Thyroid gland (tissue), 4 donors: ENCODE measurements around the gene TRAPPC1. TPM values are rescaled to one million over a fixed set of nuclear protein-coding genes. Genes with fewer than 3 reads are reported as not detected.
"Not testable (repeated sequence)": the region's sequence is repeated elsewhere in the genome, so short reads cannot be mapped to it uniquely, and the experiment has no call there.

Source experiments
- DNase-seq, 2 donors: peaks; one replicate each; pipeline ENCODE4 v3.0.0-alpha.2; 2019
- H3K27ac ChIP-seq, 3 donors: fragments of 200-600 bp; sonication (generic); 1 replicate in 2 of 3; 2 replicates in 1 of 3; pipeline ENCODE4 v1.5.1; 2016 to 2019; ENCODE audit warnings: mild to moderate bottlenecking in 1 of 3, moderate library complexity in 1 of 3
- H3K27me3 ChIP-seq: fragments of 200-600 bp; sonication (generic); one replicate; pipeline ENCODE4 v1.5.1; 2019
- H3K36me3 ChIP-seq, 2 donors: fragments of 200-600 bp; sonication (generic); one replicate each; pipeline ENCODE4 v1.5.1; 2016 to 2019
- H3K4me1 ChIP-seq, 2 donors: fragments of 200-600 bp; sonication (generic); one replicate each; pipeline ENCODE4 v1.5.1; 2017 to 2019
- H3K4me3 ChIP-seq, 3 donors: fragments of 200-600 bp; sonication (generic); replicated peaks in 1 of 3; 1 replicate in 2 of 3; 2 replicates in 1 of 3; pipeline ENCODE4 v1.5.1; 2016; ENCODE audit warnings: mild to moderate bottlenecking in 1 of 3
- H3K9me3 ChIP-seq: fragments of 200-600 bp; sonication (generic); one replicate; pipeline ENCODE4 v1.5.1; 2017
- POLR2A ChIP-seq, 2 donors: fragments of 450-650 bp; IDR thresholded peaks; one replicate each; pipeline ENCODE4 v1.6.1; 2017; ENCODE audit warnings: antibody characterized with exemption in 2 of 2, mild to moderate bottlenecking in 2 of 2, moderate library complexity in 1 of 2
- WGBS, 2 donors: methylation state at CpG; one replicate each; pipeline ENCODE4 v1.1.5; 2017; 5-methylcytosine and 5-hydroxymethylcytosine counted together
- intact Hi-C: fragments of 100-400 bp; cut with DNase I; formaldehyde crosslinking; loops from one replicate; pipeline ENCODE4 v1.15.1; 2023
- total RNA-seq, 4 donors: library from RNA; depleted of rRNA; stranded (reverse); fragments of >200 nt; gene quantifications; one replicate each; pipeline ENCODE4 v1.2.3, GENCODE V29; 2016
- TF ChIP-seq, protein P1 (sequence below), 6 experiments: fragments of 200-600 bp in 3 of 6; fragments of 450-650 bp in 3 of 6; sonication (generic) in 3 of 6; IDR thresholded peaks; one replicate each; pipeline ENCODE4 v1.5.1; 2016 to 2019; ENCODE audit warnings: antibody characterized with exemption in 6 of 6, mild to moderate bottlenecking in 2 of 6, inconsistent platforms in 1 of 6, moderate library complexity in 1 of 6

The TRAPPC1 gene
- total RNA-seq, 4 donors from 2014 or later, result 40.2 to 59.0 (median 53.4) TPM

DNA sequence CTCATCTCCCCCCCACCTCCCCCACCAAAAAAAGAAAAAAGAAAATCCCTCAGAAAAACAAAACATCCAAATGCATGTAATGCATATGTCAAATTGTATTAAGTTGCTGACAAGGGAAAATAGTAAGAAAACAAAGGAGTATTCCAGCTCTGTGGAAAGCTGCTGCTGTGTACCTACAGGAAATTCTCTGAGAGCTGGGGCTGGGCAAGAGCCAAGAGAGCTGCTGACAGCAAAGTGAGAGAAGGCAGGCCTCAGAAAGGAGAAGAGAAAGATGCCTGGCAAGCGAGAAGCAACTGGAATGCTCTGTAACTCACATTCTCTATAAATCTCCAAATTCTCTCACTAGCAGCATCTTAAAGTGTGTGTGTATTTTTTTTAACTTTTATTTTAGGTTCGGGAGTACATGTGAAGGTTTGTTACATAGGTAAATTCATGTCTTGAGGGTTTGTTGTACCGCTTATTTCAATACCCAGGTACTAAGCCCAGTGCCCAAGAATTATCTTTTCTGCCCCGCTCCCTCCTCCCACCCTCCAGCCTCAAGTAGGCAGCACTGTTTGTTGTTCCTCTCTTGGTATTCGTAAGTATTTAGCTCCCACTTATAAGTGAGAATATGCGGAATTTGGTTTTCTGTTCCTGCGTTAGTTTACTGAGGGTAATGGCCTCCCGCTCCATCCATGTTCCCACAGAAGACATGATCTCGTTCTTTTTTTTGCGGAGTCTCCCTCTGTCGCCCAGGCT lies 24.7 kb upstream of the TRAPPC1 start:
- intact Hi-C loops, result no loop called here
- TF ChIP-seq POLR2A (IDR thresholded peaks at IDR 0.05), result no peak
- TF ChIP-seq, protein P1, sequence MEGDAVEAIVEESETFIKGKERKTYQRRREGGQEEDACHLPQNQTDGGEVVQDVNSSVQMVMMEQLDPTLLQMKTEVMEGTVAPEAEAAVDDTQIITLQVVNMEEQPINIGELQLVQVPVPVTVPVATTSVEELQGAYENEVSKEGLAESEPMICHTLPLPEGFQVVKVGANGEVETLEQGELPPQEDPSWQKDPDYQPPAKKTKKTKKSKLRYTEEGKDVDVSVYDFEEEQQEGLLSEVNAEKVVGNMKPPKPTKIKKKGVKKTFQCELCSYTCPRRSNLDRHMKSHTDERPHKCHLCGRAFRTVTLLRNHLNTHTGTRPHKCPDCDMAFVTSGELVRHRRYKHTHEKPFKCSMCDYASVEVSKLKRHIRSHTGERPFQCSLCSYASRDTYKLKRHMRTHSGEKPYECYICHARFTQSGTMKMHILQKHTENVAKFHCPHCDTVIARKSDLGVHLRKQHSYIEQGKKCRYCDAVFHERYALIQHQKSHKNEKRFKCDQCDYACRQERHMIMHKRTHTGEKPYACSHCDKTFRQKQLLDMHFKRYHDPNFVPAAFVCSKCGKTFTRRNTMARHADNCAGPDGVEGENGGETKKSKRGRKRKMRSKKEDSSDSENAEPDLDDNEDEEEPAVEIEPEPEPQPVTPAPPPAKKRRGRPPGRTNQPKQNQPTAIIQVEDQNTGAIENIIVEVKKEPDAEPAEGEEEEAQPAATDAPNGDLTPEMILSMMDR (IDR thresholded peaks at IDR 0.05), result no peak
- Histone ChIP-seq H3K27me3 (no peaks in the 10 kb centered on the region), H3K9me3 (no peaks in the 10 kb centered on the region), H3K27ac (no peak overlapping the region), H3K4me1 (no peaks in the 10 kb centered on the region), H3K4me3 (no peak overlapping the region), H3K36me3 (no peaks in the 10 kb centered on the region)
- no peak for DNase-seq
- 74 to 80% methylated on average over 11 of the region's 11 CpGs for WGBS, 2 donors

DNA sequence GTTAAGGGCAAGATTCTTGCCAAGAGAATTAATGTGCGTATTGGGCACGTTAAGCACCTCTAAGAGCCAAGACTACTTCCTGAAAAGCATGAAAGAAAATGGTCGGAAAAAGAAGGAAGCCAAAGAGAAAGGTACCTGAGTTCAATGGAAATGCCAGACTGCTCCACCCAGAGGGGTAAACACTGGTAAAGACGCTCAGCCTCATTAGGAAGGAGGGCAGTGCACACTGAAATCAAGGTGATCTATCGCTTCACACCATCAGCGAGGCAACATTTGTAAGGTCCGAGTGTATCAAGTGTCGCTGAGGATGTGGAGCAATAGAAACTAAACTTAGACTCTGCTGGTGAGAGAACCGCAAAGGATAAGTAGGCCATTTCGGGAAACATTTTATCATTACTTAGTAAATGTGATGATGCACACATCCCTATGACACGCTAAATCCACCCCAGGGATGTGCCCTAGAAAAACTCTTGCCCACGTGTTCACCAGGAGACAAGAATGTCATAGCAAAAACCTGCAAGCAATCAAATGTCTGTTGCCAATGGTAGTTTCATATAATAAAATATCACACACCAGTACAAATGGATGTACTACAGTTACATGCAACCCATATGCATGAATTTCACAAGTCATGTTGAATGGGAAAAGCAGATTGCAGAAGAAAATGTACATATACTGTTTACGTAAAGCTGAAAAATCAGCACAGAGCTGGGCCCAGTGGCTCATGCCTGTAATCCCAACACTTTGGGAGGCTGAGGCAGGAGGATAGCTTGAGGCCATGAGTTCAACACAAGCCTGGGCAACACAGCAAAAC lies 23.9 kb upstream of the TRAPPC1 start:
- H3K4me3 ChIP-seq, result no peak overlapping the region
- H3K36me3 ChIP-seq, result no peaks in the 10 kb centered on the region
- DNase-seq, result no peak
- H3K27me3 ChIP-seq, result no peaks in the 10 kb centered on the region
- no peaks in the 10 kb centered on the region for H3K9me3 ChIP-seq
- no peaks in the 10 kb centered on the region for H3K4me1 ChIP-seq
- no peak overlapping the region for H3K27ac ChIP-seq
- intact Hi-C loops, result no loop called here
- TF ChIP-seq, protein P1 (IDR thresholded peaks at IDR 0.05), result no peak
- no peak for TF ChIP-seq POLR2A (IDR thresholded peaks at IDR 0.05)
- 78 to 80% methylated on average over 13 of the region's 13 CpGs for WGBS, 2 donors

DNA sequence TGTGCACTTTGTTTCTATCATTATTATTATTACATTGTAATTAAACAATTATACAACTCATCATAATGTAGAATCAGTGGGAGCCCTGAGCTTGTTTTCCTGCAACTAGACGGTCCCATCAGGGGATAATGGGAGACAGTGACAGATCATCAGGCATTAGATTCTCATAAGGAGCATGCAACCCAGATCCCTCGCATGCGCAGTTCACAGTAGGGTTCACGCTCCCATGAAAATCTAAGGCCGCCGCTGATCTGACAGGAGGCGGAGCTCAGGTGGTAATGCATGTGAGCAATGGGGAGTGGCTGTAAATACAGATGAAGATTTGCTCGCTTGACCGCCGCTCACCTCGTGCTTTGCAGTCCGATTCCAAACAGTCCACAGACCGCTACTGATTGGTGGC lies 21.5 kb upstream of the TRAPPC1 start:
- H3K36me3 ChIP-seq, H3K9me3 ChIP-seq, intact Hi-C loops, H3K27ac ChIP-seq, H3K27me3 ChIP-seq, H3K4me3 ChIP-seq, DNase-seq, H3K4me1 ChIP-seq: not testable (repeated sequence)
- 93 to 94% methylated on average over 13 of the region's 13 CpGs for WGBS, 2 donors

DNA sequence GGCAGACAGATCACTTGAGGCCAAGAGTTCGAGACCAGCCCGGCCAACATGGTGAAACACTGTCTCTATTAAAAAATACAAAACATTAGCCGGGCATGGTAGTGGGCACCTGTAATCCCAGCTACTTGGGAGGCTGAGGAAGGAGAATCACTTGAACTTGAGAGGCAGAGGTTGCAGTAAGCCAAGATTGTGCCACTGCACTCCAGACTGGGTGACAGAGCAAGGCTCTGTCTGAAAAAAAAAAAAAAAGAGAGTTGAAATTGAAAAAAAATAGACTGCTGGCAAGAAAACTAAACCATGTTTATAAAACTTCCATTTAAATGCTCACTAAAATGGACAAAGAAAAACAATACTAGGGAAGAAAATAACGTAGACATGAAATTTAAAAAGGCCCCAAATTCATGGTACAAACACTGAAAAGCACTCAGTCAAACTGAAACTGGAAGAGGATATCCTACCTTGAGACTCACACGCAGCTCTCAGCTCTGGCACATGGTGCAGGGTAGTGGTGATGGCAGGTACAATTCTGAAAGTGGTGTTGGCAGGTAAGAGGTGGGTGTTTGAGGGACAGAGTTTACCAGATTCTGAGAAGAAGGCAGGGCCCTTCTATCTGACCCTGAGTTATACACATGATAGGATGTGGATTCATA lies 19.5 kb upstream of the TRAPPC1 start:
- no peaks in the 10 kb centered on the region for H3K4me1 ChIP-seq
- DNase-seq, result no peak
- H3K27ac ChIP-seq, result no peak overlapping the region
- peaks cover 18 to 23% of the 10 kb centered on the region in 2 donors for H3K36me3 ChIP-seq
- TF ChIP-seq, protein P1 (IDR thresholded peaks at IDR 0.05), result no peak
- TF ChIP-seq POLR2A (IDR thresholded peaks at IDR 0.05), result no peak
- WGBS, 2 donors, result 68 to 70% methylated on average over 5 of the region's 5 CpGs
- no peak overlapping the region for H3K4me3 ChIP-seq
- H3K27me3 ChIP-seq, result no peaks in the 10 kb centered on the region
- no peaks in the 10 kb centered on the region for H3K9me3 ChIP-seq
- intact Hi-C loops, result no loop called here

DNA sequence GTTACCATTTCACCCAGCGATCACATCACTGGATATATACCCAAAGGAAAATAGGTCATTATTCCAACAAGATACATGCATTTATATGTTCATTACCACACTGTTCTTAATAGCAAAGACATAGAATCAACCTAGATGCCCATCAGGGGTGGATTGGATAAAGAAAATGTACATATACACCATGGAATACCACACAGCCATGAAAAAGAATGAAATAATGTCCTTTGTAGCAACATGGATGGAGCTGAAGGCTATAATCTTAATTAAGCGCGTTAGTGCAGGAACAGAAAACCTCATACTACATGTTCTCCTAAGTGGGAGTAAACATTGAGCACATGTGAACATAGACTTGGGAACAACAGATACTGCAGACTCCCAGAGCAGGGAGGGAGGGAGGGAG lies 18.8 kb upstream of the TRAPPC1 start:
- intact Hi-C loops, result no loop called here
- Histone ChIP-seq H3K27ac (no peak overlapping the region), H3K4me1 (no peaks in the 10 kb centered on the region), H3K27me3 (no peaks in the 10 kb centered on the region), H3K36me3 (peaks cover 23 to 30% of the 10 kb centered on the region in 2 donors), H3K9me3 (no peaks in the 10 kb centered on the region), H3K4me3 (no peak overlapping the region)
- DNase-seq, result no peak
- WGBS, 2 donors, result 64 to 77% methylated on average over 3 of the region's 3 CpGs
- TF ChIP-seq POLR2A (IDR thresholded peaks at IDR 0.05), result no peak
- TF ChIP-seq, protein P1 (IDR thresholded peaks at IDR 0.05), result no peak
